Heart left ventricle (tissue), 16 donors: ENCODE measurements around the gene FOXP1. TPM values are rescaled to one million over a fixed set of nuclear protein-coding genes. Genes with fewer than 3 reads are reported as not detected.
A peak's percentile ranks its signal among the peaks of the same experiment; 100 is the strongest.

Source experiments
- ATAC-seq, 4 donors: fragments of 200-7000 bp; cut with Tn5 transposase; one replicate each; pipeline ENCODE4 v1.9.1; 2020 to 2022; ENCODE audit warnings: moderate library complexity in 4 of 4, mild to moderate bottlenecking in 3 of 4, moderate number of reproducible peaks in 1 of 4
- DNase-seq, 5 donors: peaks; one replicate each; pipeline ENCODE4 v3.0.0-alpha.2; 2020
- H3K27ac ChIP-seq, 12 donors: fragments of 200-600 bp; sonication (generic) in 4 of 12; one replicate each; pipeline versions ENCODE4 v1.5.0 to v1.8.0; 2016 to 2022; ENCODE audit warnings: mild to moderate bottlenecking in 2 of 12
- H3K27me3 ChIP-seq, 9 donors: fragments of 200-600 bp; sonication (generic) in 2 of 9; one replicate each; pipeline versions ENCODE4 v1.5.1 to v1.8.0; 2016 to 2022; ENCODE audit warnings: mild to moderate bottlenecking in 3 of 9
- H3K36me3 ChIP-seq, 9 donors: fragments of 200-600 bp; sonication (generic) in 2 of 9; one replicate each; pipeline versions ENCODE4 v1.5.0 to v1.8.0; 2018 to 2022; ENCODE audit warnings: mild to moderate bottlenecking in 2 of 9
- H3K4me1 ChIP-seq, 12 donors: fragments of 200-600 bp; sonication (generic) in 4 of 12; one replicate each; pipeline versions ENCODE4 v1.5.0 to v1.8.0; 2016 to 2022; ENCODE audit warnings: mild to moderate bottlenecking in 3 of 12
- H3K4me3 ChIP-seq, 12 donors: fragments of 200-600 bp; sonication (generic) in 4 of 12; one replicate each; pipeline versions ENCODE4 v1.5.0 to v1.8.0; 2017 to 2022; ENCODE audit warnings: mild to moderate bottlenecking in 9 of 12, moderate library complexity in 4 of 12
- H3K9me3 ChIP-seq, 12 donors: fragments of 200-600 bp; sonication (generic) in 4 of 12; one replicate each; pipeline versions ENCODE4 v1.5.0 to v1.8.0; 2016 to 2022; ENCODE audit warnings: mild to moderate bottlenecking in 1 of 12
- CTCF ChIP-seq, 12 donors: fragments of 200-600 bp; sonication (generic) in 4 of 12; IDR thresholded peaks; one replicate each; pipeline versions ENCODE4 v1.5.0 to v1.8.0; 2018 to 2022; ENCODE audit warnings: antibody characterized with exemption in 12 of 12, mild to moderate bottlenecking in 5 of 12
- POLR2A ChIP-seq, 2 donors: fragments of 450-650 bp; IDR thresholded peaks; one replicate each; pipeline ENCODE4 v1.6.1; 2017; ENCODE audit warnings: antibody characterized with exemption in 2 of 2, mild to moderate bottlenecking in 2 of 2, moderate library complexity in 2 of 2
- WGBS, 4 donors: extraction: QIAGEN DNeasy Blood & Tissue Kit in 2 of 4; methylation state at CpG; one replicate each; pipeline versions ENCODE4 v1.1.5 to v1.1.7; 2013 to 2018; 5-methylcytosine and 5-hydroxymethylcytosine counted together
- intact Hi-C, 10 donors: fragments of 100-400 bp; cut with DNase I; formaldehyde crosslinking; loops; one replicate each; pipeline versions ENCODE4 v1.11.1 to v1.14.2; 2022
- long read RNA-seq, 3 donors: library from polyadenylated mRNA; unstranded; transcript quantifications; one replicate each; pipeline ENCODE4 v2.0.0, GENCODE V29; 2020 to 2021
- polyA plus RNA-seq, 2 donors: library from polyadenylated mRNA; stranded (reverse); fragments of 200-250 nt; gene quantifications; one replicate each; pipeline ENCODE4 v1.2.3, GENCODE V29; 2013
- total RNA-seq, 9 donors: library from RNA; depleted of rRNA in 2 of 9; stranded (reverse); fragments of >200 nt in 2 of 9; fragmentation: NEBNext Ultra II Directional in 3 of 9; extraction: Animal tissue kit (Norgen Biotek cat#: 25700) in 3 of 9; gene quantifications; one replicate each; pipeline versions ENCODE4 v1.1.0 to v1.2.4, GENCODE V29; 2016 to 2023
- donor health status: ischemic (EF 13 %, LVEDD 7.1; RV severe dilation, severe dysfunction).
- donor health status: healthy with polysubstance abuse.
- donor health status: DM: no; HTN: yes; CAD: no.
- donor health status: DM: no; HTN: no; CAD: no.
- donor health status: ischemic (EF 25% LVEDD 6.9; RV normal size, moderate dysfunction).
- donor health status: ischemic (EF 25% LVEDD 5.7; RV mildly dilated, moderate dysfunction).
- donor health status: healthy.
- donor health status: DM: yes; HTN: yes; CAD: no.
- donor health status: ischemic (EF 35%, LVEDD 5.7; RV mildly dilated, moderate dysfunction).
- donor health status: nonischemic (EF 11% LVEDD 7.7; RV severe dilation, severe dysfunction).
- donor health status: DM: yes; HTN: yes; CAD: no.
- donor health status: PGD.
- donor health status: ischemic (EF 29% LVEDD 5.4; RV normal size, mild dysfunction).
- donor health status: nonischemic (EF 23%, LVEDD 6.1; RV moderate dilation, normal function).

Gene FOXP1
- total RNA-seq (10 to 100 TPM; 33.0 to 67.8 (median 44.5) TPM), polyA plus RNA-seq (10 to 100 TPM; 14.9 to 15.1 TPM)
- long read RNA-seq, donor 1, partial matches to known transcripts = 1 of 14 reads
- long read RNA-seq, donor 1, other reads (novel, unspliced or antisense) = 11 of 14 reads
- long read RNA-seq, donor 2, transcript FOXP1-259 (21 exons, 3,103 nt) = major isoform, 5 of 68 reads
- long read RNA-seq, donor 2, partial matches to known transcripts = 31 of 68 reads
- long read RNA-seq, donor 2, other reads (novel, unspliced or antisense) = 15 of 68 reads
- long read RNA-seq, donor 3, partial matches to known transcripts = 2 of 11 reads
- long read RNA-seq, donor 3, other reads (novel, unspliced or antisense) = 5 of 11 reads

GRCh38 chr3:71583566-71584393, at the start of gene FOXP1:
FOXP1 (minus strand) TSS chr3:71583728; CDS start chr3:71198381, 385,347 bp downstream.
- peaks cover 0 to 47% (median 21%) of the 10 kb centered on the region in 12 donors for H3K4me1 ChIP-seq
- peak within 1 kb of the TSS; percentile 92 to 99 (median 98) for H3K27ac ChIP-seq
- TF ChIP-seq POLR2A (IDR thresholded peaks at IDR 0.05) = peak in 1 of 2 donors; percentile 65
- no peak for TF ChIP-seq CTCF (IDR thresholded peaks at IDR 0.05)
- peak; percentile 77 to 89 (median 80) for DNase-seq
- H3K36me3 ChIP-seq = no peaks in the 10 kb centered on the region
- ATAC-seq = peak; percentile 44 to 80 (median 72)
- peak within 1 kb of the TSS; percentile 65 to 95 (median 82) for H3K4me3 ChIP-seq
- intact Hi-C loops = loop anchor here (2.0 to 10.0 kb wide), 29 partner anchors 41 to 869 kb away; no protein-coding TSS in a partner anchor
- H3K9me3 ChIP-seq = no peaks in the 10 kb centered on the region
- WGBS, 4 donors = 0 to 1% (median 1%) methylated on average over 40 to 75 of the region's 75 CpGs
- no peaks in the 10 kb centered on the region for H3K27me3 ChIP-seq

- WGBS, 4 donors = 43 to 56% (median 46%) methylated on average over 2 of the region's 2 CpGs
- Histone ChIP-seq H3K27ac (peak overlapping the region in 1 of 12 donors; percentile 72), H3K4me1 (peaks cover 0 to 17% (median 0%) of the 10 kb centered on the region in 12 donors), H3K36me3 (no peaks in the 10 kb centered on the region), H3K4me3 (no peak overlapping the region), H3K9me3 (no peaks in the 10 kb centered on the region), H3K27me3 (no peaks in the 10 kb centered on the region)
- DNase-seq (peak in 4 of 5 donors; percentile 16 to 51 (median 33)), ATAC-seq (peak in 3 of 4 donors; percentile 50 to 76 (median 62))
- intact Hi-C loops = no loop called here
- no peak for TF ChIP-seq CTCF (IDR thresholded peaks at IDR 0.05)
- no peak for TF ChIP-seq POLR2A (IDR thresholded peaks at IDR 0.05)
Observed at GRCh38 chr3:71629711-71630110, 46.2 kb upstream of the FOXP1 start.

- no peaks in the 10 kb centered on the region for H3K9me3 ChIP-seq
- peaks cover 0 to 17% (median 0%) of the 10 kb centered on the region in 12 donors for H3K4me1 ChIP-seq
- H3K27me3 ChIP-seq = no peaks in the 10 kb centered on the region
- H3K36me3 ChIP-seq = no peaks in the 10 kb centered on the region
- DNase-seq = no peak
- 71 to 79% (median 76%) methylated on average over 8 of the region's 8 CpGs for WGBS, 4 donors
- intact Hi-C loops = no loop called here
- peak overlapping the region in 1 of 12 donors; percentile 72 for H3K27ac ChIP-seq
- no peak for ATAC-seq
- H3K4me3 ChIP-seq = no peak overlapping the region
- no peak for TF ChIP-seq POLR2A (IDR thresholded peaks at IDR 0.05)
- TF ChIP-seq CTCF (IDR thresholded peaks at IDR 0.05) = no peak
Observed at GRCh38 chr3:71629289-71629688, 45.8 kb upstream of the FOXP1 start.

- no peak for ATAC-seq
- no peak for DNase-seq
- Histone ChIP-seq H3K4me1 (peaks cover 0 to 17% (median 0%) of the 10 kb centered on the region in 12 donors), H3K36me3 (no peaks in the 10 kb centered on the region), H3K27me3 (no peaks in the 10 kb centered on the region), H3K4me3 (no peak overlapping the region), H3K9me3 (no peaks in the 10 kb centered on the region), H3K27ac (no peak overlapping the region)
- TF ChIP-seq POLR2A (IDR thresholded peaks at IDR 0.05) = no peak
- TF ChIP-seq CTCF (IDR thresholded peaks at IDR 0.05) = no peak
- WGBS, 4 donors = 75 to 87% (median 80%) methylated on average over 6 of the region's 6 CpGs
- intact Hi-C loops = no loop called here
Observed at GRCh38 chr3:71628522-71628921, 45.0 kb upstream of the FOXP1 start.
